ENCODE results near the gene CAMK1D. TPM values are rescaled to one million over a fixed set of nuclear protein-coding genes. Genes with fewer than 3 reads are reported as not detected.

CAMK1D gene
- total RNA-seq, 2 experiments from 2014 or later = 3.4 to 4.2 TPM

GRCh38 chr10:12631787-12632562 is 282.6 kb downstream of the CAMK1D start:
- no peak for DNase-seq
- Mint-ChIP-seq H3K4me1 (ENCODE audit: low read depth) (peaks cover 2% of the 10 kb centered on the region), H3K4me3 (no peak overlapping the region), H3K27ac (no peak overlapping the region), H3K27me3 (ENCODE audit: low read depth) (no peaks in the 10 kb centered on the region), H3K9me3 (ENCODE audit: insufficient read depth) (no peaks in the 10 kb centered on the region), H3K36me3 (ENCODE audit: low read depth) (no peaks in the 10 kb centered on the region)
- ChIA-PET POLR2A (no interaction called here), CTCF (no interaction called here)
- ATAC-seq = no peak

DNA sequence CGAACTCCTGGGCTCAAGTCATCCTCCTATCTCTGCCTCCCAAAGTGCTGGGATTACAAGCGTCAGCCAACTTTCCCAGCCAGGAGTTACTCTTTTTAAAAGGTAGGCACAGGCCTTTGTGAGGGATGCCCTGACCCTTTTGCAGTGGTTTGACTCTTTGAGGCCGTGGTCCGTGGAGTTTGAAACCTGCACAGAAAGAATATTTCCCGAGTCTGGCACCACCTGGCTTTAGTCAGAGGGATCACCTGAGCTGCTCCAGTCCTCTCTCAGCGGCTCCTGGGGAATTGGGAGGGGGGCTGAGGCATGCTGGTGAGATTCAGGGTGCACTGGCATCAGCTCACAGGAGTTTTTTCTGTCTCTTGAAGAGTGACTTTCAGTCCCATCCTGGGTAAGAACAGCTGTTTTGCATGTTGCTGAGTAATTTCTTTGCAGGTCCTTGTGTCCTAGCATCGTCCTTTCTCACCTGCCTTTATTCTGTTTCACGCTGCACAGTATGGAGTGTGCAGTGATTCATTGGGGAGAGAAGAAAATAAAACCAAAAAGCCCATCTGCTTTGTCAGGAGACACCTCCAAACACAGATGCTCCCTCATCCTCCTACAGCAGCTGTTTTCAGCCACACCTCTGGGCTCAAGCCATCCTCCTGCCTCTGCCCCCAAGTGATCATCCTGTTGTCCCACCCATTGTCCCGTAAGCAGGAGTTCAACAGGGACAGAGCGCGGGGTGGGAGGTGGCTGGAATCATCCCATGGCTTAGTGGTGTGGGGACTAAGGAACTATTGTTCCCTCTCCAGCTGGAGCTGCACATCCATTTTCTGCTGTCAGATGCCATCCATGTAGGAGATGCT is 284.7 kb downstream of the CAMK1D start:
- H3K36me3 Mint-ChIP-seq (ENCODE audit: low read depth) = no peaks in the 10 kb centered on the region
- H3K27ac Mint-ChIP-seq = no peak overlapping the region
- no peak for ATAC-seq
- no peaks in the 10 kb centered on the region for H3K27me3 Mint-ChIP-seq (ENCODE audit: low read depth)
- DNase-seq = no peak
- CTCF ChIA-PET = interaction anchor here (1.0 kb wide), 1 partner anchor 23 kb away, joined by 3 read pairs; no protein-coding TSS in a partner anchor
- no peak overlapping the region for H3K4me3 Mint-ChIP-seq
- H3K9me3 Mint-ChIP-seq (ENCODE audit: insufficient read depth) = no peaks in the 10 kb centered on the region
- POLR2A ChIA-PET = no interaction called here
- H3K4me1 Mint-ChIP-seq (ENCODE audit: low read depth) = peaks cover 8% of the 10 kb centered on the region

DNA sequence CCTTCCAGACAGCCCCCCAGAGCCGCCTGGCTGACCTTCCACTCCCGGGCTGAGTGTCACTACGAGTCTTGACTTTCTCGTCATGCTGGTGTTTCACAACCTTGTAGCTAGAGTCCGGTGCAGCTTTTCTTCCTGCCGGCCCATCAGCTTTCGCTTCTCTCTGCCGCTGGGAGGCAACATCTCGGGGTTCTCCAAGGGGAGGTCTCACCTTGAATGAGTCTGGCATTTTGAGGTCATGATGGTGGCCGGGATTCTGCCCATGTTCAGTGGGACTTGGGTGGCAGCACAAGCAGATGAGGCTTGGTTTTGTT is 285.2 kb downstream of the CAMK1D start:
- ChIA-PET CTCF (interaction anchor here (1.0 kb wide), 1 partner anchor 22 kb away, joined by 3 read pairs; no protein-coding TSS in a partner anchor), POLR2A (no interaction called here)
- no peak overlapping the region for H3K4me3 Mint-ChIP-seq
- ATAC-seq (no peak), DNase-seq (no peak)
- peaks cover 8% of the 10 kb centered on the region for H3K4me1 Mint-ChIP-seq (ENCODE audit: low read depth)
- H3K9me3 Mint-ChIP-seq (ENCODE audit: insufficient read depth) = no peaks in the 10 kb centered on the region
- no peaks in the 10 kb centered on the region for H3K27me3 Mint-ChIP-seq (ENCODE audit: low read depth)
- no peak overlapping the region for H3K27ac Mint-ChIP-seq
- H3K36me3 Mint-ChIP-seq (ENCODE audit: low read depth) = no peaks in the 10 kb centered on the region

GRCh38 chr10:12635127-12635541 is 285.8 kb downstream of the CAMK1D start:
- H3K4me1 Mint-ChIP-seq (ENCODE audit: low read depth) = peaks cover 5% of the 10 kb centered on the region
- H3K4me3 Mint-ChIP-seq = no peak overlapping the region
- H3K9me3 Mint-ChIP-seq (ENCODE audit: insufficient read depth) = no peaks in the 10 kb centered on the region
- no peak overlapping the region for H3K27ac Mint-ChIP-seq
- no peaks in the 10 kb centered on the region for H3K36me3 Mint-ChIP-seq (ENCODE audit: low read depth)
- ChIA-PET POLR2A (no interaction called here), CTCF (no interaction called here)
- DNase-seq (no peak), ATAC-seq (no peak)
- no peaks in the 10 kb centered on the region for H3K27me3 Mint-ChIP-seq (ENCODE audit: low read depth)

GRCh38 chr10:12636571-12636970 is 287.2 kb downstream of the CAMK1D start:
- DNase-seq (no peak), ATAC-seq (no peak)
- POLR2A ChIA-PET = interaction anchor here (0.5 kb wide), 1 partner anchor 1923 kb away, joined by 3 read pairs; no protein-coding TSS in a partner anchor
- Mint-ChIP-seq H3K27ac (no peak overlapping the region), H3K4me1 (ENCODE audit: low read depth) (peaks cover 5% of the 10 kb centered on the region), H3K36me3 (ENCODE audit: low read depth) (no peaks in the 10 kb centered on the region), H3K9me3 (ENCODE audit: insufficient read depth) (no peaks in the 10 kb centered on the region), H3K4me3 (no peak overlapping the region), H3K27me3 (ENCODE audit: low read depth) (no peaks in the 10 kb centered on the region)
- CTCF ChIA-PET = interaction anchor here (1.1 kb wide), 1 partner anchor 20 kb away, joined by 3 read pairs; no protein-coding TSS in a partner anchor

GRCh38 chr10:12637649-12638048 is 288.3 kb downstream of the CAMK1D start:
- ATAC-seq = no peak
- no peak overlapping the region for H3K4me3 Mint-ChIP-seq
- H3K27me3 Mint-ChIP-seq (ENCODE audit: low read depth) = no peaks in the 10 kb centered on the region
- DNase-seq = no peak
- H3K36me3 Mint-ChIP-seq (ENCODE audit: low read depth) = no peaks in the 10 kb centered on the region
- H3K27ac Mint-ChIP-seq = no peak overlapping the region
- ChIA-PET POLR2A (interaction anchor here (0.6 kb wide), 2 partner anchors 8 to 13 kb away, joined by 3 read pairs; no protein-coding TSS in a partner anchor), CTCF (interaction anchor here (1.0 kb wide), 1 partner anchor 19 kb away, joined by 3 read pairs; no protein-coding TSS in a partner anchor)
- H3K4me1 Mint-ChIP-seq (ENCODE audit: low read depth) = peaks cover 5% of the 10 kb centered on the region
- no peaks in the 10 kb centered on the region for H3K9me3 Mint-ChIP-seq (ENCODE audit: insufficient read depth)

- H3K4me1 Mint-ChIP-seq (ENCODE audit: low read depth) = peaks cover 5% of the 10 kb centered on the region
- ATAC-seq (peak; percentile 44), DNase-seq (peak; percentile 28)
Observed at GRCh38 chr10:12638103-12638502, 288.8 kb downstream of the CAMK1D start.

GRCh38 chr10:12638781-12639180 is 289.4 kb downstream of the CAMK1D start:
- POLR2A ChIA-PET = no interaction called here

More at GRCh38 chr10:12638103-12638502, 288.8 kb downstream of the CAMK1D start:
- no peak overlapping the region for H3K4me3 Mint-ChIP-seq
- no peak overlapping the region for H3K27ac Mint-ChIP-seq
- ChIA-PET POLR2A (interaction anchor here (0.6 kb wide), 1 partner anchor 8 kb away, joined by 3 read pairs; no protein-coding TSS in a partner anchor), CTCF (interaction anchor here (1.0 kb wide), 1 partner anchor 18 kb away, joined by 3 read pairs; no protein-coding TSS in a partner anchor)
- no peaks in the 10 kb centered on the region for H3K27me3 Mint-ChIP-seq (ENCODE audit: low read depth)
- H3K36me3 Mint-ChIP-seq (ENCODE audit: low read depth) = no peaks in the 10 kb centered on the region
- H3K9me3 Mint-ChIP-seq (ENCODE audit: insufficient read depth) = no peaks in the 10 kb centered on the region

DNA sequence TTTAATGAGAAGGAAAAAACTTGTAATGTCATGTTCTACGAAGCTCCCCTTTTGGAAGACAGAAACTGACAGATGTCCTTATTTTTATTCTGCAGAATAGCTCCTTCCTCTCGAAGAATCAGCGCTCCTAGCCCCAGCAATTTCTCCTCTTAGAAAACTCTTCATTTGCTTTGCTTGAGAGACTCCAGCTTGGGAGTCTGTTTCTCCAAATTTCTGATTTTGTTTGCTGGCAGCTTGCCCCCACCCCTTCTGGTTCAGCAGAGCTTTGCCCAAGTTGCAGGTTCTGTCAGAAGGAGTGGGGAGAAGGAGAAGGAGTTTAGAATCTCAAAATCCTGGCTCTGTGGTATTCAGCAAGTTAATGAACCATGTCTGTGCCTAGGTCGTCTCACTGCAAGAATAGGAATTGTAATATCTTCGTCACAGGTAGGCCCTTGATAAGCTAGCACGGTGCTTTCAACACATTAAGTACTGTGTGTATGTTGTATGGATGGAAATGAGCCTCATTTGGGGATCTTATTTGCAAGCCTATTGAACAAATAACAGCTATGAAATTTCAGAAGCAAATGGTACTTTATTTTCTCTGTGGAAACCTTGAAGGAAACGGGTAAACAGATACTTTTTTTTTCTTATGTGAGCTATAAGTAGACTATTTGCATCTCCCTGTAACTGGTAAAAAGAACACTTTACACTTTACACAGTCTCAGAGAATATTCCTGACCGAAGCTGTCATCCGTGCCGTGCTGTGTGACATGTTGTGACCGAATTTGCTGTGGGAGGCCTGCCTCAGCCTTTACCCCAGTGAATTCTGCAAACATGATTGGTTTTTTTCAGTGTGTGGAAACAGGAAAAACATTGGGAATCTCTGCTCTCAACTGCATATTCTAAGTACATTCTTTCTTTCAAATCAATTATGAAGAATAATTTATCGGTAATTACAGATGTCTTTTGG is 290.9 kb downstream of the CAMK1D start:
- ChIA-PET POLR2A (no interaction called here), CTCF (interaction anchor here (1.2 to 2.1 kb wide), 2 partner anchors 16 to 69 kb away, joined by 4 to 10 read pairs; no protein-coding TSS in a partner anchor)
- H3K4me1 Mint-ChIP-seq (ENCODE audit: low read depth) = peaks cover 12% of the 10 kb centered on the region
- ATAC-seq (no peak), DNase-seq (no peak)
- H3K9me3 Mint-ChIP-seq (ENCODE audit: insufficient read depth) = no peaks in the 10 kb centered on the region
- no peaks in the 10 kb centered on the region for H3K36me3 Mint-ChIP-seq (ENCODE audit: low read depth)
- H3K27me3 Mint-ChIP-seq (ENCODE audit: low read depth) = no peaks in the 10 kb centered on the region
- no peak overlapping the region for H3K27ac Mint-ChIP-seq
- no peak overlapping the region for H3K4me3 Mint-ChIP-seq

More at GRCh38 chr10:12638781-12639180, 289.4 kb downstream of the CAMK1D start:
- ATAC-seq (no peak), DNase-seq (no peak)
- Mint-ChIP-seq H3K4me1 (ENCODE audit: low read depth) (peaks cover 5% of the 10 kb centered on the region), H3K27ac (no peak overlapping the region), H3K36me3 (ENCODE audit: low read depth) (no peaks in the 10 kb centered on the region), H3K9me3 (ENCODE audit: insufficient read depth) (no peaks in the 10 kb centered on the region), H3K27me3 (ENCODE audit: low read depth) (no peaks in the 10 kb centered on the region), H3K4me3 (no peak overlapping the region)
- CTCF ChIA-PET = interaction anchor here (0.9 to 2.1 kb wide), 3 partner anchors 18 to 374 kb away, joined by 3 to 10 read pairs (median 3); no protein-coding TSS in a partner anchor

- no peaks in the 10 kb centered on the region for H3K9me3 Mint-ChIP-seq (ENCODE audit: insufficient read depth)
- no peak overlapping the region for H3K27ac Mint-ChIP-seq
- DNase-seq (no peak), ATAC-seq (no peak)
- no peaks in the 10 kb centered on the region for H3K27me3 Mint-ChIP-seq (ENCODE audit: low read depth)
- no peak overlapping the region for H3K4me3 Mint-ChIP-seq
- H3K36me3 Mint-ChIP-seq (ENCODE audit: low read depth) = no peaks in the 10 kb centered on the region
- H3K4me1 Mint-ChIP-seq (ENCODE audit: low read depth) = peaks cover 12% of the 10 kb centered on the region
- POLR2A ChIA-PET = no interaction called here
- CTCF ChIA-PET = no interaction called here
Observed at GRCh38 chr10:12642036-12642435, 292.7 kb downstream of the CAMK1D start.

- Mint-ChIP-seq H3K27ac (no peak overlapping the region), H3K36me3 (ENCODE audit: low read depth) (no peaks in the 10 kb centered on the region), H3K9me3 (ENCODE audit: insufficient read depth) (no peaks in the 10 kb centered on the region), H3K27me3 (ENCODE audit: low read depth) (no peaks in the 10 kb centered on the region), H3K4me3 (no peak overlapping the region), H3K4me1 (ENCODE audit: low read depth) (peaks cover 8% of the 10 kb centered on the region)
- ChIA-PET CTCF (interaction anchor here (1.1 to 1.9 kb wide), 2 partner anchors 13 to 32 kb away, joined by 3 to 10 read pairs; no protein-coding TSS in a partner anchor), POLR2A (no interaction called here)
- ATAC-seq (no peak), DNase-seq (no peak)
Observed at GRCh38 chr10:12643279-12643678, 293.9 kb downstream of the CAMK1D start.

Data from activated CD8-positive, alpha-beta T cell treated with anti-CD3 and anti-CD28 coated beads, Interleukin-2, amount 10 ng/mL, durations not matched to agents 7 days and 5 days (primary cell).